ENCODE data around the gene SLCO3A1.

The SLCO3A1 gene

GRCh38 chr15:91973481-91973880 lies 120.0 kb downstream of the SLCO3A1 start:
- DNase-seq = no peak

- DNase-seq = no peak
These were observed 120.8 kb downstream of the SLCO3A1 start for GRCh38 chr15:91974321-91974720.

GRCh38 chr15:91975241-91975978 lies 121.9 kb downstream of the SLCO3A1 start:
- DNase-seq = no peak

- no peak for DNase-seq
These were observed 123.5 kb downstream of the SLCO3A1 start for GRCh38 chr15:91976966-91977365.

- no peak for DNase-seq
These were observed 127.2 kb downstream of the SLCO3A1 start for GRCh38 chr15:91980502-91981267.

- DNase-seq = no peak
These were observed 128.6 kb downstream of the SLCO3A1 start for GRCh38 chr15:91981821-91982800.

- DNase-seq = no peak
These were observed 130.3 kb downstream of the SLCO3A1 start for GRCh38 chr15:91983729-91984340.

- DNase-seq = no peak
These were observed 131.8 kb downstream of the SLCO3A1 start for GRCh38 chr15:91985297-91985696.

GRCh38 chr15:91988071-91988470 lies 134.6 kb downstream of the SLCO3A1 start:
- no peak for DNase-seq

- DNase-seq = no peak
These were observed 135.1 kb downstream of the SLCO3A1 start for GRCh38 chr15:91988655-91989054.

- no peak for DNase-seq
These were observed 136.3 kb downstream of the SLCO3A1 start for GRCh38 chr15:91989821-91990220.

- no peak for DNase-seq
These were observed 139.4 kb downstream of the SLCO3A1 start for GRCh38 chr15:91992945-91993344.

GRCh38 chr15:91995146-91995545 lies 141.6 kb downstream of the SLCO3A1 start:
- no peak for DNase-seq

GRCh38 chr15:91997163-91997562 lies 143.7 kb downstream of the SLCO3A1 start:
- no peak for DNase-seq

- DNase-seq = no peak
These were observed 147.2 kb downstream of the SLCO3A1 start for GRCh38 chr15:92000709-92001108.

- DNase-seq = no peak
These were observed 147.8 kb downstream of the SLCO3A1 start for GRCh38 chr15:92001307-92001706.

GRCh38 chr15:92002666-92003065 lies 149.2 kb downstream of the SLCO3A1 start:
- no peak for DNase-seq

- DNase-seq = no peak
These were observed 150.1 kb downstream of the SLCO3A1 start for GRCh38 chr15:92003515-92004067.

- no peak for DNase-seq
These were observed 151.6 kb downstream of the SLCO3A1 start for GRCh38 chr15:92005154-92005553.

GRCh38 chr15:92006186-92007028 lies 152.9 kb downstream of the SLCO3A1 start:
- no peak for DNase-seq

- DNase-seq = no peak
These were observed 155.7 kb downstream of the SLCO3A1 start for GRCh38 chr15:92009162-92009561.

Data from central memory CD4-positive, alpha-beta T cell (primary cell).